ENCODE results near the gene NTHL1. TPM values are rescaled to one million over a fixed set of nuclear protein-coding genes. Genes with fewer than 3 reads are reported as not detected.

NTHL1 gene
- total RNA-seq, 4 donors from 2014 or later: 3.5 to 13.6 (median 6.4) TPM

DNA sequence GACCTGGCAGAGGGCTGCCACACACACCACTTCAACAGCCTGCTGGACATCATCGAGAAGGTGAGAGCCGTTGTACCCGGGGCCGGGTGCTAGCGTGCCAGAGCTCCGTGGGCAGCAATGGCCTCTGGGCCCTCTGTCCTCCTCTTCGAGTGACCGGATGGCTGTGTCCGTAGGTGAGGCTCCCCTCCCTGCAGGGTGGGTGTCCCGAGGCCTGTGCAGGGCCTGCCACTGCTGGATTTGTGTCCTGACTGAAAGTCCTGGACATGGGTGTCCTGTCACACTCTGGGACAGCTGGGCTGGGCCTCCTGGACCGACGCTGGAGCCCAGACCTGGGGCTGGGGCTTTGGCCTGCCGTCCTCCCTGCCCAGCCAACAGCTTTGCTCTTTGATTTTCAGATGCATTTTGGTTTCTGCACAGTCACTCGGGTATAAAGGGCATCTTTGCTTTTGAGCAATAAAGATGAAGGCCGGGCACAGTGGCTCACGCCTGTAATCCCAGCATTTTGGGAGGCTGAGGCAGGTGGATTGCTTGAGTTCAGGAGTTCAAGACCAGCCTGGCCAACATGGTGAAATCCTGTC is 16.8 kb upstream of the NTHL1 start:
- intact Hi-C loops (cut with DNase I; ENCODE audit: low total_unique reads) (no loop called here), in situ Hi-C loops (cut with MboI; ENCODE audit: low sequenced_read_pairs in 4 of 4) (no loop called here)
- ATAC-seq (no peak), DNase-seq (no peak)
- Histone ChIP-seq H3K36me3 (peaks cover 0 to 76% of the 10 kb centered on the region in 2 donors), H3K27me3 (no peaks in the 10 kb centered on the region), H3K4me1 (no peaks in the 10 kb centered on the region), H3K4me3 (no peak overlapping the region), H3K27ac (no peak overlapping the region), H3K9me3 (no peaks in the 10 kb centered on the region)
- TF ChIP-seq, protein P1, sequence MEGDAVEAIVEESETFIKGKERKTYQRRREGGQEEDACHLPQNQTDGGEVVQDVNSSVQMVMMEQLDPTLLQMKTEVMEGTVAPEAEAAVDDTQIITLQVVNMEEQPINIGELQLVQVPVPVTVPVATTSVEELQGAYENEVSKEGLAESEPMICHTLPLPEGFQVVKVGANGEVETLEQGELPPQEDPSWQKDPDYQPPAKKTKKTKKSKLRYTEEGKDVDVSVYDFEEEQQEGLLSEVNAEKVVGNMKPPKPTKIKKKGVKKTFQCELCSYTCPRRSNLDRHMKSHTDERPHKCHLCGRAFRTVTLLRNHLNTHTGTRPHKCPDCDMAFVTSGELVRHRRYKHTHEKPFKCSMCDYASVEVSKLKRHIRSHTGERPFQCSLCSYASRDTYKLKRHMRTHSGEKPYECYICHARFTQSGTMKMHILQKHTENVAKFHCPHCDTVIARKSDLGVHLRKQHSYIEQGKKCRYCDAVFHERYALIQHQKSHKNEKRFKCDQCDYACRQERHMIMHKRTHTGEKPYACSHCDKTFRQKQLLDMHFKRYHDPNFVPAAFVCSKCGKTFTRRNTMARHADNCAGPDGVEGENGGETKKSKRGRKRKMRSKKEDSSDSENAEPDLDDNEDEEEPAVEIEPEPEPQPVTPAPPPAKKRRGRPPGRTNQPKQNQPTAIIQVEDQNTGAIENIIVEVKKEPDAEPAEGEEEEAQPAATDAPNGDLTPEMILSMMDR (IDR thresholded peaks at IDR 0.05 in 4 of 5, conservative IDR thresholded peaks at IDR 0.05 in 1 of 5): no peak
- TF ChIP-seq POLR2A (IDR thresholded peaks at IDR 0.05): no peak

GRCh38 chr16:2063861-2064260 is 16.2 kb upstream of the NTHL1 start:
- Histone ChIP-seq H3K4me3 (no peak overlapping the region), H3K36me3 (peaks cover 0 to 73% of the 10 kb centered on the region in 2 donors), H3K4me1 (no peaks in the 10 kb centered on the region), H3K9me3 (no peaks in the 10 kb centered on the region), H3K27me3 (no peaks in the 10 kb centered on the region), H3K27ac (no peak overlapping the region)
- ATAC-seq: no peak
- in situ Hi-C loops (cut with MboI; ENCODE audit: low sequenced_read_pairs in 4 of 4) (no loop called here), intact Hi-C loops (cut with DNase I; ENCODE audit: low total_unique reads) (no loop called here)
- no peak for TF ChIP-seq POLR2A (IDR thresholded peaks at IDR 0.05)
- TF ChIP-seq, protein P1 (IDR thresholded peaks at IDR 0.05 in 4 of 5, conservative IDR thresholded peaks at IDR 0.05 in 1 of 5): no peak
- no peak for DNase-seq

DNA sequence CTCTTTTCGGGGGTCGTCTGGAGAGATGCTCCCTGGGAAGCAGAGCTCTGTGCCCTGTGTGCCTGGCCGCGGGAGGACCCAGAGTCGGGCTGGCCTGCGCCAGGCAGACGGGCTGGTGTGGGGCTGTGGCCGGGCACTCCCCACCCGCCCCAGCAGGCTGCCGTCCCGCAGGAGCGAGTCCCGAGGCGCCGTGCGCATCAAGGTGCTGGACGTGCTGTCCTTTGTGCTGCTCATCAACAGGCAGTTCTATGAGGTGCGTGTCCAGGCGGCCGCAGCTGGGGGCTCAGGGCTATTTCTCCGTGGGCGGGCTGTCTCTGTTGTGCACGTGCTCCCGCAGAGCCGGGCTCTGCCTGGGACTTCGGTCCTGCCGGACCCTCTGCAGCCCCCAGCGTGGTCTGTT is 15.2 kb upstream of the NTHL1 start:
- ATAC-seq: no peak
- H3K4me3 ChIP-seq: no peak overlapping the region
- H3K4me1 ChIP-seq: no peaks in the 10 kb centered on the region
- no peak overlapping the region for H3K27ac ChIP-seq
- no peak for TF ChIP-seq POLR2A (IDR thresholded peaks at IDR 0.05)
- TF ChIP-seq, protein P1 (IDR thresholded peaks at IDR 0.05 in 4 of 5, conservative IDR thresholded peaks at IDR 0.05 in 1 of 5): no peak
- H3K9me3 ChIP-seq: no peaks in the 10 kb centered on the region
- peaks cover 0 to 68% of the 10 kb centered on the region in 2 donors for H3K36me3 ChIP-seq
- intact Hi-C loops (cut with DNase I; ENCODE audit: low total_unique reads): no loop called here
- H3K27me3 ChIP-seq: no peaks in the 10 kb centered on the region
- no peak for DNase-seq
- in situ Hi-C loops (cut with MboI; ENCODE audit: low sequenced_read_pairs in 4 of 4): no loop called here

DNA sequence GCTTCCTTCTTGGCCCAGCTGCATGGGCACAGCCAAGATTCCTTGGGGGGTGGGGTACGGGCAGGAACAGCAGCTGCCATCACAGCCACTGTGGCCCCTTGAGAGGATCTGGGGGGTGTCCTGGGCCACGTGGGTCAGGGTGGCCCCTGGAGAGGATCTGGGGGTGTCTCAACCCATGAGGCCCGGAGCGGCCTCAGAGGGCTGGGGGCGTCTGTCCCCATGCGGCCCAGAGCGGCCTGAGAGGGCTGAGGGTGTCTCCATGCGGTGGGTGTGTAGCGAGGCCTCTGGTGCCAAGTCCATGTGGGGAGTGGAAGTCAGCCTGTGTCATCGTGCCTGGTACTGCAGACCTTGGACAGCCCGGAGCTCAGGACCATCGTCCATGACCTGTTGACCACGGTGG is 13.9 kb upstream of the NTHL1 start:
- Histone ChIP-seq H3K27me3 (no peaks in the 10 kb centered on the region), H3K9me3 (no peaks in the 10 kb centered on the region), H3K36me3 (peaks cover 0 to 64% of the 10 kb centered on the region in 2 donors), H3K4me3 (no peak overlapping the region), H3K27ac (no peak overlapping the region), H3K4me1 (no peaks in the 10 kb centered on the region)
- DNase-seq (no peak), ATAC-seq (no peak)
- in situ Hi-C loops (cut with MboI; ENCODE audit: low sequenced_read_pairs in 4 of 4) (no loop called here), intact Hi-C loops (cut with DNase I; ENCODE audit: low total_unique reads) (no loop called here)
- TF ChIP-seq POLR2A (IDR thresholded peaks at IDR 0.05): no peak
- TF ChIP-seq, protein P1 (IDR thresholded peaks at IDR 0.05 in 4 of 5, conservative IDR thresholded peaks at IDR 0.05 in 1 of 5): no peak

DNA sequence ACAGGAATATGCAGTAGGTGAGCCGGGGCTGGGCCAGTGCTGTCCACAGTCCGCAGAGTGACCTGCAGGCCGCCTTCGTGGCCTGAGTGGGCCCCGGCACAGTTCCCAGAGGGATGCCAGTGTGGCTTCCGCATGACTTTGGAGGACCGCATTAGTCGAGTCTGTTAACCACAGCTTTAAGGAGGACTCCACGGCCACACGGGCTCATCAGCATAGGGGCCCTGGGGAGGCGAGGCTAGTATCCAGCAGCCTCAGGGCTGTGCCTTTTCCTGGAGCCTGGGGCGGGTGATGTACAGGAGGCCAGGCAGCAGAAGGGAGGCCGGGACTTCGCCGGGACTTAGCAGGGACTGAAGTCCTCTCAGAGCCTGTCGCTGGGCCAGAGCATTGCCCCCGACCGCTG is 13.4 kb upstream of the NTHL1 start:
- H3K27ac ChIP-seq: no peak overlapping the region
- no peaks in the 10 kb centered on the region for H3K27me3 ChIP-seq
- DNase-seq (no peak), ATAC-seq (no peak)
- no peak for TF ChIP-seq POLR2A (IDR thresholded peaks at IDR 0.05)
- TF ChIP-seq, protein P1 (IDR thresholded peaks at IDR 0.05 in 4 of 5, conservative IDR thresholded peaks at IDR 0.05 in 1 of 5): no peak
- H3K9me3 ChIP-seq: no peaks in the 10 kb centered on the region
- H3K4me3 ChIP-seq: no peak overlapping the region
- no peaks in the 10 kb centered on the region for H3K4me1 ChIP-seq
- in situ Hi-C loops (cut with MboI; ENCODE audit: low sequenced_read_pairs in 4 of 4) (no loop called here), intact Hi-C loops (cut with DNase I; ENCODE audit: low total_unique reads) (no loop called here)
- peaks cover 0 to 59% of the 10 kb centered on the region in 2 donors for H3K36me3 ChIP-seq

All from gastrocnemius medialis (tissue), 4 donors.